Astrocyte of the spinal cord (primary cell): ENCODE results near the gene IRF7.

Source experiments
- DNase-seq: peaks from one replicate; pipeline ENCODE4 v3.0.0; 2011; ENCODE audit warnings: low read depth, low spot score
- H3K4me3 ChIP-seq: 2 replicates; pipeline ENCODE4 v1.5.1; 2011; ENCODE audit warnings: low read depth, mild to moderate bottlenecking, low read length, moderate library complexity
- in situ Hi-C: cut with HindIII; loops from 2 replicates; pipeline ENCODE4 v1.10.0; 2017; ENCODE audit warnings: low sequenced_read_pairs
- TF ChIP-seq, protein P1 (sequence below): IDR thresholded peaks from 2 replicates; pipeline ENCODE4 v1.5.1; 2012; ENCODE audit warnings: low read depth, mild to moderate bottlenecking, low read length, inconsistent platforms

The IRF7 gene

DNA sequence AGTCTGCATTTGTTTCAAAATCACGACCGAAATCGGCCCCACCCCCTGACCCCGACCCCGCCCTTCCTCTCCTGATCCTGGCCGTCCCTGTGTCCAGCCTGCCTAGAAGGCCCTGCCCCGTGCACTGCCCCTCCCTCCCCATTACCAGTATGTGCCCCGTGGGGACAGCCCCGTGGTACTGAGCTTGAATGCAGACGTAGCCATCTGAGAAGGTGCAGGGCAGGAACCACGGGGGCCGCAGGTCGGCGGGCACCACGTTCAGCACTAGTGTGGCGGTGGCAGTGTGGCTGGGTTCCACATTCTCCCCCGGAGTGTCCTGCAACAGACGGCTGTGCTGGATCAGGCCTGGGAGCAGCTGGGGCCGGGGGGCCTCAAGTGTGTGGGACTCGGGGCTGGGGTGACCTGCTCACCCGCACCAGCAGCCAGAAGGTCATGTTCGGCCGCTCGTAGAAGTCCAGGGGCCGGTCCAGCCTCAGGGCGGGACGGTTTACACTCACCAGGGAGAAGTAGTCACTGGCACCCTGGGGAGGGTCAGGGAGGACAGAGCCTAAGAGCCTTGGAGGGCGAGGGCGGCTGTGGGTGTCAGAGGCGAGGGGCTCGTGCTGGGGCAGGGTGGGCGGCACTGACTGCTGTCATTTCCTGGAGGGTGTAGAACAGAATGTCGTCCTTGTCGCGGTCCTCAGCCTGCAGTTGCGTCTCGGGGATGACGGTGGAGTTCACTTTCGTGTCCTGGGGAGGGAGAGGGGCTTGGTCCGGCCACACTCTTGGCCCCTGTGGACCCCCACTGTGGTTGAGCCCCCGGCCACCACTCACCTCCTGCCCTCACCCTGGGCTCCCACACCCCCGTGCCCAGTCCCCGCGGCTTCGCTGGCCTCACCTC is 5.4 kb upstream of the IRF7 start:
- TF ChIP-seq, protein P1, sequence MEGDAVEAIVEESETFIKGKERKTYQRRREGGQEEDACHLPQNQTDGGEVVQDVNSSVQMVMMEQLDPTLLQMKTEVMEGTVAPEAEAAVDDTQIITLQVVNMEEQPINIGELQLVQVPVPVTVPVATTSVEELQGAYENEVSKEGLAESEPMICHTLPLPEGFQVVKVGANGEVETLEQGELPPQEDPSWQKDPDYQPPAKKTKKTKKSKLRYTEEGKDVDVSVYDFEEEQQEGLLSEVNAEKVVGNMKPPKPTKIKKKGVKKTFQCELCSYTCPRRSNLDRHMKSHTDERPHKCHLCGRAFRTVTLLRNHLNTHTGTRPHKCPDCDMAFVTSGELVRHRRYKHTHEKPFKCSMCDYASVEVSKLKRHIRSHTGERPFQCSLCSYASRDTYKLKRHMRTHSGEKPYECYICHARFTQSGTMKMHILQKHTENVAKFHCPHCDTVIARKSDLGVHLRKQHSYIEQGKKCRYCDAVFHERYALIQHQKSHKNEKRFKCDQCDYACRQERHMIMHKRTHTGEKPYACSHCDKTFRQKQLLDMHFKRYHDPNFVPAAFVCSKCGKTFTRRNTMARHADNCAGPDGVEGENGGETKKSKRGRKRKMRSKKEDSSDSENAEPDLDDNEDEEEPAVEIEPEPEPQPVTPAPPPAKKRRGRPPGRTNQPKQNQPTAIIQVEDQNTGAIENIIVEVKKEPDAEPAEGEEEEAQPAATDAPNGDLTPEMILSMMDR: no peak
- DNase-seq: no peak
- H3K4me3 ChIP-seq: no peak overlapping the region
- in situ Hi-C loops: no loop called here

DNA sequence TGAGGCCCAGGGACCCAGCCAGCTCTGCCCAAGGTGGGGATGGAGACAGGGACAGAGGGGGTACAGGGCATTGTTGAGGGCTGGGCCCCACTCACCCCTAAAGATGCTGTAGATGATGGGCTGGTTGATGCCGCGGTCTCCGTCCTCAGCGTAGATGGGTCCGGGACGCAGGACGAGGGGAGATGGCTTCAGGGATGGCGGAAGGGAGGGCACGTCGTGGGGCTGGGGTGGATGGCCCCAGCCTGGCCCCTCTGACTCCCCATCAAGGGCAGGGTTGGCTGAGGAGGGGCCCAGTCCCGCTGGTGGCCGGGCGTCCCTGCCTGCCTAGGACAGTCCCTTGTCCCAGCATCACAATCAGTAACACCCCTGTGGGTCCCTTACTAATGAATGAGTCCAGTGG is 4.5 kb upstream of the IRF7 start:
- H3K4me3 ChIP-seq: no peak overlapping the region
- DNase-seq: no peak
- in situ Hi-C loops: no loop called here
- TF ChIP-seq, protein P1: no peak

DNA sequence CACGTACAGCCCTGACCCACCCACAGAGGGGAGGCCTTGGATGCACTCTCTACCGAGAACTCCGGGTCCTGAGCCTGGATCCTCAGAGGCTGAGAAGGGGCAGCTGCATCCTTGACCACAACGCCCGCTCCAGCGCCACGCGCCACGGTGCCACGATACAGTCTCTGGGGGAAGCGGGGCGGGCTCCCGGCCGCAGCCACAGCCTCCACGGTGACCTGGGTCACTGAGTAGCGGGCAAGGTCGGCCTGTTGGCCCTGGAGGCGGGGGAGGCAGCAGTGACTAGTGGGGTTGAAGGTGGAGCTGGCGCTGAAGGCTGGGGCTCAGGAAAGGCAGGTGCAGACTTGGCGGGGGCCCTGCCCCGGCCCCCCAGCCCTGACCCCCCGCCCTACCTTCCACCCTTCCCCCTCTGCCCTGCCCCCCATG is 3.9 kb upstream of the IRF7 start:
- in situ Hi-C loops: no loop called here
- no peak for DNase-seq
- H3K4me3 ChIP-seq: no peak overlapping the region
- TF ChIP-seq, protein P1: no peak

DNA sequence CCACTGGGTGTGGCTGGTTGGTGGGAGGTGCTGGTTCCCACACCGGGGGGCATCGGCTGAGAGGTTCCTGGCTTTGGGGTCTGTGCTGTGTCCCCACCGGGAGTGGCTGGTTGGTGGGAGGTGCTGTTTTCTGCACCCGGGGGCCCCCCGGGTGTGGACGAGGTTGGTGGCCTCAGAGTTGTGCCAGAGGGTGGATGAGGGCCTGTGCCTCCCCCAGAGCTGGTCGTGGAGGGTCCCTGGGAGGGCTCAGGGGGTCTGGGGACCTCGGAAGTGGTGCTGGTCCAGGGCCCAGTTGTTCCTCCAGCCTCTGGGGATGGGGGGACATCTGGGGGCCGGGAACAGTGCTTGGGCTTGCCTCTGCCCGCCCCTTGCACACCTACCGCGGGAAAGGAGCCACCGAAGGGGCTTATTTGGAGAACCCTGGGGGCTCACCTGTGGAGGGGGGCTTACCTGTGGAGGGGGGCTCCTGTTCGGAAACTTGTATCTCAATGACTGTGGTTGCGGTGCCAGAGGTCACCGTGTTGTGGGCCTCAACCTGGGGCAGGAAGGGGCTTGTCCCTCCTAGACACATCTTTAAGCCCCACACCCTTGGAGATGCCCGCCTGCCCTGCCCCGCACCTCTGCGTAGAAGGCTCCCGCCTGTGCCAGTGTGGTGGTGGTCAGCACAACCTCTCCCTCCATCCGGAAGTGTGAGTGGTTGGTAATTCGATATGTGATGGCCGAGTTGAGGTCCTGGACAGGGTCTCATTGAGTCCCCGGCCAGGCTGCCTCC is 3.3 kb upstream of the IRF7 start:
- no peak overlapping the region for H3K4me3 ChIP-seq
- in situ Hi-C loops: no loop called here
- DNase-seq: no peak
- TF ChIP-seq, protein P1: no peak

DNA sequence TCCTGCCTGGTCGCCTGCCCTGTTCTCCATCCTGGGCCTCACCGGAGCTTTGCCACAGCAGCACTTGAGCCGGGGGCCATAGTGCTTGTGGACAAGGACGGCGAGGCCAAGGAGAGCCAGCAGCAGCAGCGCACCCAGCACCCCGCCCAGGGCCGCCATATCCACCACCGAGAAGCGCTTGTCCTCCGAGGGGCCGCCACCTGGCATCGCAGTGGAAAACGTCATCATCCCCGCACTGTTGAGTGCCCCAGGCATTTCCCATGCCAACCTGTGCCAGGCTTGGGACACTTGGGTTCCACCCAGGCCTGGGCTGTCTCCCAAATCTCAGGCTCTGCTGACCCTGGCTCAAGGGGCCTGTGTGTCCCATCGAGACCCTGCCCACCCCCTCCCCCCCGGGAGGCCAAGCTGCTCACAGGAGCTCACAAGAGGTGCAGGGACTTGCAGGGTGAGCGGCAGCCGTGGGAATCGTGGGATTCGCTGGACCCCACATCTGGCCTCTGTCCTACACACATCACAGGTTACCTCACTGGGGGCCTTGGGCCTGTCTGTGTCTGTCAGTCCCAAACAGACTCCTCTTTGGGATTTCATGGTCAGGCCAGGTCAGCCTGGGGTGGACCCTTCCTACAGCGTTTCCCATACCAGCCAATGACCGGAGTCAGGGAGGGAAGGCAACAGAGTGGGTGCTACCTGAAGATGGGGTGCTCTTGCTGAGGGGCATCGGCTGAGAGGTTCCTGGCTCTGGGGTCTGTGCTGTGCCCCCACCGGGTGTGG is 2.3 kb upstream of the IRF7 start:
- TF ChIP-seq, protein P1: no peak
- in situ Hi-C loops: no loop called here
- no peak for DNase-seq
- no peak overlapping the region for H3K4me3 ChIP-seq

DNA sequence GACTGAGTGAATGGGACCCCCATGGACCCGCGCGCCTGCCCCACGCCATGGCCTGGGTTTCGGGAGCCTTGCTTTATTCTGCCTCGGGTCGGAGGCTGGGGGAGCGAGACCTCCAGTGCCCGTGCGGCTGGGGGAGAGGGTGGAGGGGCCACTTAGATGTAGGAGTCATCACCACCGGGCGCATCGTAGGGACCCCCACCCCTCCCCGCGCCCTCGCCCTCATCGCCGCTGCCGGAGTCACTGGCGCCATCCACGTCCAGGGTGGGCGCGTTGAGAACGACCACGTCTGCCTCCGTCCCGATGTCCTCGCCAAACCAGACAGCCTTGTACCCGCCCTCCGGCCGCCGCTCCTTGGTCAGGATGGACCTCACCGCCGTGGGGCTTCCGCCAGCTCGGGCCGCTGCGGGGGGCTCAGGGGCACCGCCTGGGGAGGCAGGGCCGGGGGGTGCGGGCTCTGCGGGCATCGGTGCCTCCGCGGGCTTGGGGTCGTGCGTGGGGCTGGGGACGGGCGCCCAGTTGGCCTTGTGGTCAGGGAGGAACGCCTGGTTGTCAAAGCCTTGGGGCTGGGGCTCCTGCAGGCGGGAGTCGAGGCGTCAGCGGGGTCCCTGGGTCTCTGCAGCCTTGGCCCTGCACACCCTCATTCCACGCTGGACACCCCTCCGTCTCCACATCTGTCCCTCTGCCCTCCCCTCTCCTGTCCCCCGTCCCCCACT is 1.6 kb upstream of the IRF7 start:
- in situ Hi-C loops: no loop called here
- TF ChIP-seq, protein P1: no peak
- DNase-seq: no peak
- no peak overlapping the region for H3K4me3 ChIP-seq
